ENCODE data around the gene EPHB1.

EPHB1 gene

GRCh38 chr3:135040321-135041240, 245.5 kb downstream of the EPHB1 start:
- no peak overlapping the region for H3K4me3 ChIP-seq (ENCODE audit: low read depth, low read length)
- TF ChIP-seq, protein P1, sequence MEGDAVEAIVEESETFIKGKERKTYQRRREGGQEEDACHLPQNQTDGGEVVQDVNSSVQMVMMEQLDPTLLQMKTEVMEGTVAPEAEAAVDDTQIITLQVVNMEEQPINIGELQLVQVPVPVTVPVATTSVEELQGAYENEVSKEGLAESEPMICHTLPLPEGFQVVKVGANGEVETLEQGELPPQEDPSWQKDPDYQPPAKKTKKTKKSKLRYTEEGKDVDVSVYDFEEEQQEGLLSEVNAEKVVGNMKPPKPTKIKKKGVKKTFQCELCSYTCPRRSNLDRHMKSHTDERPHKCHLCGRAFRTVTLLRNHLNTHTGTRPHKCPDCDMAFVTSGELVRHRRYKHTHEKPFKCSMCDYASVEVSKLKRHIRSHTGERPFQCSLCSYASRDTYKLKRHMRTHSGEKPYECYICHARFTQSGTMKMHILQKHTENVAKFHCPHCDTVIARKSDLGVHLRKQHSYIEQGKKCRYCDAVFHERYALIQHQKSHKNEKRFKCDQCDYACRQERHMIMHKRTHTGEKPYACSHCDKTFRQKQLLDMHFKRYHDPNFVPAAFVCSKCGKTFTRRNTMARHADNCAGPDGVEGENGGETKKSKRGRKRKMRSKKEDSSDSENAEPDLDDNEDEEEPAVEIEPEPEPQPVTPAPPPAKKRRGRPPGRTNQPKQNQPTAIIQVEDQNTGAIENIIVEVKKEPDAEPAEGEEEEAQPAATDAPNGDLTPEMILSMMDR (IDR thresholded peaks at IDR 0.05; ENCODE audit: borderline replicate concordance, insufficient read depth, low read depth, low read length): no peak

GRCh38 chr3:135041601-135042000, 246.5 kb downstream of the EPHB1 start:
- TF ChIP-seq, protein P1 (IDR thresholded peaks at IDR 0.05; ENCODE audit: borderline replicate concordance, insufficient read depth, low read depth, low read length): no peak
- no peak overlapping the region for H3K4me3 ChIP-seq (ENCODE audit: low read depth, low read length)

DNA sequence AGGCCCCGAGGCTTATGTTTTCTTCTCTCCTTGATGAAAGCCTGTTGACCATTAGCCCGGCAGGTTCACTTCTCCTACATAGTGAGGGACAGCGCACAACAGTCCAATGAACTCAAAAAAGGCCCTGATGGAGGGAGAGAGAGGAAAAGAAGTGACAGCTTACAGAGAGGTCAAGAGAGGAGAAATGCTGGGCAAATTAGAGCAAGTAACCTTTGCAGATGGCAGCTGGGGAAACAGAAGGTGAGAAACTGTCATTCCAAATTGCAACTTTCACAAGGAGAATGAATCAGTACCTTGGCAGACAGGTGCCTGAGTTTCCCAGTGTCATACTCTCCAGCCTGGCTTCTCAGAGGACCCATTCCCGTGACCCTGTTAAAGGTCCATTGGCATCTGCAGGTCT, 252.0 kb downstream of the EPHB1 start:
- H3K4me3 ChIP-seq (ENCODE audit: low read depth, low read length): no peak overlapping the region
- TF ChIP-seq, protein P1 (IDR thresholded peaks at IDR 0.05; ENCODE audit: borderline replicate concordance, insufficient read depth, low read depth, low read length): no peak

DNA sequence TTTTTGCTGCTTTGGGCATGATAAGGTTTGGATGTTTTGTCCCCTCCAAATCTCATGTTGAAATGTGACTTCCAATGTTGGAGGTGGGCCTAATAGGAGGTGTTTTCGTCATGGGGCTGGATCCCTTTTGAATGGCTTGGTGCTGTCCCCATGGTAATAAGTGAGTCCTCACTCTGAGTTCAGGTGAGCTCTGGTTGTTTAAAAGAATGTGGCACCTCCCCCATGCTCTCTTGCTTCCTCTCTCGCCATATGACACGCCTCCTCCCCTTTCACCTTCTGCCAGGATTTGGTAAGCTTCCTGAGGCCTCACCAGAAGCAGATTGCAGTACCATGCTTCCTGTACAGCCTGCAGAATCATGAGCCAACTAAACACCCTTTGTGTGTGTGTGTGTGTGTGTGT, 255.5 kb downstream of the EPHB1 start:
- H3K4me3 ChIP-seq (ENCODE audit: low read depth, low read length): no peak overlapping the region
- TF ChIP-seq, protein P1 (IDR thresholded peaks at IDR 0.05; ENCODE audit: borderline replicate concordance, insufficient read depth, low read depth, low read length): no peak

- TF ChIP-seq, protein P1 (IDR thresholded peaks at IDR 0.05; ENCODE audit: borderline replicate concordance, insufficient read depth, low read depth, low read length): no peak
- H3K4me3 ChIP-seq (ENCODE audit: low read depth, low read length): no peak overlapping the region
Measured at GRCh38 chr3:135051409-135051973, 256.4 kb downstream of the EPHB1 start.

DNA sequence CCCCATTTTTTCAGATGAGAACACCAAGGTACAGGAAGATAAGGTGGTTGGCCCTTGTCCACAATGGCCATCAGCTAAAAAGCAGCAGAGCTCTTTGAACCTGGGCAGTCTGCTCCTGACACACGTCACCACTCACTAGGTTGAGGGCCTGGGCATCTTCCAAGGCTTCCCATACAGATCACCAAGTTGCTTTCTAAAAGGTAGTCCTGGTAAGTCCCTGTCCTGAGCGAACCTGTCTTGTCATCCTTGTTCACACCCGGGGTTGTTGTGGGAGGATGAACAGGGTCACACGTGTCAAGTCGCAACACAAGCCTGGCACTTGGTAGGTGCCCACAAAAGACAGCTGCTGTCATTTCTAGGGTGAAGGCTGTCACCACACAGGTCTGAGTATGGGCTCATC, 260.4 kb downstream of the EPHB1 start:
- no peak overlapping the region for H3K4me3 ChIP-seq (ENCODE audit: low read depth, low read length)

More for the DNA sequence above, 260.4 kb downstream of the EPHB1 start:
- TF ChIP-seq, protein P1 (IDR thresholded peaks at IDR 0.05; ENCODE audit: borderline replicate concordance, insufficient read depth, low read depth, low read length): no peak
